Middle frontal gyrus (tissue), 1 donor: Measurements from ENCODE around the gene DNAJC11.

Source experiments
- DNase-seq: peaks from one replicate; pipeline ENCODE4 v3.0.0-alpha.2; 2015; ENCODE audit warnings: low spot score; ENCODE audit errors: extremely low spot score

DNAJC11 gene

GRCh38 chr1:6625584-6626149, 75.9 kb downstream of the DNAJC11 start:
- DNase-seq = no peak

GRCh38 chr1:6624710-6625583, 76.7 kb downstream of the DNAJC11 start, which contains the start of gene THAP3:
THAP3 (plus strand) TSS chr1:6624868; CDS start chr1:6625219, 351 bp downstream.
- peak; percentile 41 for DNase-seq

GRCh38 chr1:6623269-6623965, 78.2 kb downstream of the DNAJC11 start:
- DNase-seq = no peak

- DNase-seq = no peak
These were observed 79.0 kb downstream of the DNAJC11 start for GRCh38 chr1:6622396-6623152.

DNA sequence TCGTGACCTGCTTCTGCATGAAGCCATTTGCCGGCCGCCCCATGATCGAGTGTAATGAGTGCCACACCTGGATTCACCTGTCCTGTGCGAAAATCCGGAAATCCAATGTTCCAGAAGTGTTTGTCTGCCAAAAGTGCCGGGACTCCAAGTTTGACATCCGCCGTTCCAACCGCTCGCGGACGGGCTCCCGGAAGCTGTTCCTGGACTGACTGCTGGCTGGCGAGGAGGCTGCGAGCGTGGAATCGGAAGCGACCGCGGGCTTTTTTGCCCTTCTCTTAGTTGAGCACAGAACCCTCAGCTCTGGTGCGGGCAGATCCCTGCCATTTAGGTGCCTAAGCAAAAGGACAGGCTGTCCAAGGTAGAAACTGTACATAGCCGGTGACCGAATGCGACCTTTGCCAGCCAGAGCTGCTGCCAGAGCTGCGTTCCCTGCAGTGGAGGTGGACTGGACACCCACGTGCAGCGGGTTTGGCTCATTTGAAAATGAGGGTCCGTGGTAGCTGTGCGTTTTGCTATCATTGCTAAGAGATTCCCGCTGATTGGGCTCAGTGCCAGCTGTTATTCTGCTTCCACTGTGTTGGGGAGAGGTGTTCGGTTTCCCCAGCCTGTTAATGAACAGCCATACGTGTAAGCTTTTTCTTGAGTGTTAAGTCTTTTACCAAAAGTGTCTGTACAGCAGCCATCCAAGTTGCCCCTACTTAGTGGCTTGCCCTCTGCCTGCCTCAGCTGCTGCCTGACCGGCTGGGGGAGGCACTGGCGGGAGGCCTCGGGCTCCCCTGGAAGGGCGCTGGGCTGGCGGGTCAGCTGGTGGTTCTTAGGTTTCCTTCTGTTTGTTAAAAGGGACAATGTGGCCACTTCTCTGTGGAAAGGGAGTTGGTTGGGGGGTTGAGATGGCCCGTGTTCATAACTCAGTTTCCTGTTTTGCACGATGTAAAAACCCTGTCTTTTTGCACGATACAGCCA, 79.9 kb downstream of the DNAJC11 start:
- no peak for DNase-seq

GRCh38 chr1:6619045-6619444, 82.6 kb downstream of the DNAJC11 start:
- no peak for DNase-seq

- no peak for DNase-seq
These were observed 86.5 kb downstream of the DNAJC11 start for GRCh38 chr1:6614929-6615785.

DNA sequence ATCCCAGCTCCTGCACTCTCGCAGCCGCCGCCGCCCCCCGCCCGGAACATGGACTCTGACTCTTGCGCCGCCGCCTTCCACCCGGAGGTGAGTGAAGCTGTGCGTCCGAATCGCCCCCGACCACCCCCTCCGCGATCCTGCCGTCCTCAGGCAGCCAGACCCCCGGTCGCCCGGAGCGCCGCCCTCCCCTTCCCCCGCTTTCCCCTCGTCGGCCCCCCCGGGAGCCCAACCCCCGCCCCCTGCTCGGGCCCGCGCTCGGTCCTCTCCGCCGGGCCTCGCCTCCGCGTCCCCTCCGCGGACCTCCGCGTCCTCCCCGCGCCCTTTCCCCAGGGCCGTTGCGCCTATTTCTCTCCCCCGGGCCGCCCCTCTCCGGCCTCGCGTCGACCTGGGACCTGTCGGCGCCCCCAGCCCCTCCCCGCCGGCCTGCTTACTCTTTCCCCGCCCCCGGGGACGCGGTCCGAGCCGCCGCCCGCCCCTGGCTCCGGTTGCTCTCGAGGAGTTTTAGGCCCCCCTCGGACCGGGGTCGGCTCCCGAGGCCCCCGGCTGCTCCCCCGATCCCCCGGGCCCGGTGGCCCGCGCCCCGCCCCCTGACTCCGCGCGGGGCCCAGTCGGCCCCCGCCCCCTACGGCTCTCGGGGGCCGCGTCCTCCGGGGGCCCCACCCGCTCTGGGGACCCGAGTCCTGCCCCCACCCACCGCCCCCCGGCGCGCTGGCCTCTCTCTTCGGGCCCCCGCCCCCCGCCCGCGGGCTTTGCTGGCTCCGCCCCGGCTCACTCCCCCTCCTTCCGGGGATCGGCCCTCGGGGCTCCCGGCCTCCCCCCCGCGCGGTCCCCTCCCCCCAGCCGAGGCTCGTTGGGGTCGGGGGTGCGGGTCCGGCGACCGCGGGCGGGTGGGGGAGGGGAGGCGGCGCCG, 87.3 kb downstream of the DNAJC11 start:
- DNase-seq = no peak

DNA sequence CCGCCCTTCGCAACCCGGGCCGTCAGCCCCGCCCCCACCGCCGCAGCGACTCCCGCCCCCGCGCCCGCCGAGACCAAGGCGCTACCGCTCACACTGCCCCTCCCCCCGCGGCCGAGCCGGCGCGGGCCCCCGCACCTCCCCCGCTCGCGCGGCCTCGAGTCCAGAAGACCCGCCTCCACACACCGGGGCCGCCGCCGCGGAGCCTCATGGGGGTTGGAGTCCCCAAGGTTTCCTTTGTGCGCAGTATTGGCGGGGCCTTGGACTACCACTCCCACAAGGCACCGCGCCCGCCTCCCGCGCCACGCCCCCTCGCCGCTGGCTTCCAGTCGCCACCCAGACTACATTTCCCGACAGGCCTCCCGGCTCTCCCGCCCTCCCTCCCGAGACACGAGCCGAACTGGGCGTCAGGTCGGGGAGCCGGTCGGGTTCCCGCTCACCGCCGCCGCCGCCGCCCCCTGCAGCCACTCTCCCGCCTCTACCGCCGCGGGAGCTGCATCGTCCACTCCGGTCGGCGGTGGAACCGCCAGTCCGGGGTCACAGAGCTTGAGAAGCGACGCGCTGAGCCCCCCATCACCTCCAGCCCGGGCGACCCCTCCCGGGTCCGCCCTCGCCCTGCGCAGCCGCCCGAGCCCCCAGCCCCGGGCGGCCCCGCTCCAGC, 88.1 kb downstream of the DNAJC11 start, which contains the start of gene PHF13:
PHF13 (plus strand) TSS at position 371 of the 658 bp plus-strand sequence. CDS start 336 bp downstream, outside the sequence.
- peak; percentile 99 for DNase-seq

GRCh38 chr1:6612641-6613360, 88.8 kb downstream of the DNAJC11 start:
- peak; percentile 53 for DNase-seq

- no peak for DNase-seq
These were observed 97.6 kb downstream of the DNAJC11 start for GRCh38 chr1:6603915-6604558.

DNA sequence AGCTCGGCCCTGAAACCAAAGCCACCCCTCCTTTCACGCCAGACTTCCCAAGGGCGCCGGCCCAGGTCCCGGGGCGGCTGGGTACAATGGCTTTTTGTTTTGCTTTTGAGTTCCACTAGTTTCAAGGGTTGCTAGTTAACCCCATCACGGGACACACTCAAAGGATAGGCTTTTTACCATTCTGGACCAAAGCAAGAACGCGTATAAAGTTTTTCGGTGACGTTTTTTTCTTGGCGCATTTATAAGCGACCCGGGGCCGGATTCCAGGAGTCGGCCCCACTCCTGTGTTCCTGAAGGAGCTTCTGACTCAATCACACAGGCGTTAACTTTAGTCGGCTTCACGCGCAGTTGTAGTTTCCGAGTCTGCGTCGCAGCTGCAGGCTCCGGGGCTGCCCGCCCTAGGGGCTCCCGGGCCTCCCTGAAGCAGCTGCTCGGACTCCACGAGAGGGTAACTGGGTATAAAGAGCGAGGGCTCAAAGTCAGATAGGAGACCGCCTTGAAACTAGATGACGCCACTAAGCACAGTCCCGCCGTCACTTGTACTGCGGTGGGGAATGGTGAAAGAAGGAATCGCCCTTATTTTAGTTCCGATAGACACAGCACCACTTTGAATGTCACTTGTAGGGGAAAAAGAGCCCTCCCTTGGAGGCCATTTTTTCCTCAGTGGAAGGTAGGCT, 98.2 kb downstream of the DNAJC11 start:
- peak; percentile 58 for DNase-seq

DNA sequence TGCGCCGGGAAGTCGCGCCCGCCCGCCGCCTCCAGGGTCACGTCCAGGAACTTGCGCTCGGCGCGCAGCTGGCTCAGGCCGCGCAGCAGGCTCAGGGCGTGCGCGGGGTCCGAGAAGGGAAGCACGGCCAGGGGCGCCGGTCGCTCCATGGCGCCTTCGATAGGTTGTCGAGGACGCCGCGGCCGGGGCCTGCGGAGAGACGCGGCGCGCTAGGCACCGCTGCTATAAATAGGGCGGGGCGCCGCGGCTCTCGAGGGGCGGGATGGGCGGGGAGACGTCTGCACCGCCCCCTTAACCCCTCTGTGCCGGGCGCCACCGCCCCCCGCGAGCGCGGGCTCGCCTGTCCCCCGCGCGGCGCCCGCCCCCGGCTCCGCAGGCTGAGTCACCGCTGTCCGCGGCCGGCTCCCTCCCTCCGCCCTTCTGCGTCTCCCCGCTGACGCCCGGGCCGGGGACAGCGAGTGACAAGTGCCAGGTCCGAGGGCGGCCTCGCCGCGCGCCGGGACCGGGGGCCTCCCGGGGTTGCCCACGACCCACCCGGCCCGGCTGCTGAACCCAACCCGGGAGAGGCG, 98.9 kb downstream of the DNAJC11 start, which contains the start of gene KLHL21:
KLHL21 (minus strand) TSS at position 201 of the 569 bp plus-strand sequence; CDS start at position 149, 52 bp downstream.
- peak; percentile 75 for DNase-seq

- DNase-seq = no peak
These were observed 99.5 kb downstream of the DNAJC11 start for GRCh38 chr1:6601923-6602668.
